ENCODE measurements around the gene ELAVL1.

ELAVL1 gene

GRCh38 chr19:7982103-7982502 is 23.3 kb downstream of the ELAVL1 start:
- H3K4me1 ChIP-seq (ENCODE audit: low read length): no peaks in the 10 kb centered on the region
- H3K9ac ChIP-seq (ENCODE audit: low read length): no peak overlapping the region
- H3K4me3 ChIP-seq (ENCODE audit: low read length): no peak overlapping the region
- H3K9me3 ChIP-seq (replicated peaks; ENCODE audit: insufficient read depth, low read length): no peaks in the 10 kb centered on the region
- H3K4me2 ChIP-seq (ENCODE audit: low read depth, low read length): no peak overlapping the region
- DNase-seq: no peak
- no peaks in the 10 kb centered on the region for H3F3A ChIP-seq (ENCODE audit: insufficient read depth, low read length)
- no peaks in the 10 kb centered on the region for H3K27me3 ChIP-seq (replicated peaks; ENCODE audit: insufficient read depth, low read length)
- H3K27ac ChIP-seq (ENCODE audit: low read length): no peak overlapping the region
- peaks cover 10% of the 10 kb centered on the region for H3K36me3 ChIP-seq (replicated peaks; ENCODE audit: insufficient read depth, low read length)
- peaks cover 83% of the 10 kb centered on the region for H3K79me2 ChIP-seq (ENCODE audit: low read length)
- H2AFZ ChIP-seq (ENCODE audit: low read length): no peak overlapping the region
- peaks cover 18% of the 10 kb centered on the region; the same call in 1 of the 2 replicates for H4K20me1 ChIP-seq (ENCODE audit: insufficient read depth, low read length)
- H3K9me2 ChIP-seq (replicated peaks; ENCODE audit: insufficient read depth, low read length): no peaks in the 10 kb centered on the region
- TF ChIP-seq EZH2phosphoT487 (IDR thresholded peaks at IDR 0.05; ENCODE audit: low read length) (no peak), EZH2 (optimal IDR thresholded peaks at IDR 0.05; ENCODE audit: low read depth, low read length) (no peak)
- TF ChIP-seq, protein P1, sequence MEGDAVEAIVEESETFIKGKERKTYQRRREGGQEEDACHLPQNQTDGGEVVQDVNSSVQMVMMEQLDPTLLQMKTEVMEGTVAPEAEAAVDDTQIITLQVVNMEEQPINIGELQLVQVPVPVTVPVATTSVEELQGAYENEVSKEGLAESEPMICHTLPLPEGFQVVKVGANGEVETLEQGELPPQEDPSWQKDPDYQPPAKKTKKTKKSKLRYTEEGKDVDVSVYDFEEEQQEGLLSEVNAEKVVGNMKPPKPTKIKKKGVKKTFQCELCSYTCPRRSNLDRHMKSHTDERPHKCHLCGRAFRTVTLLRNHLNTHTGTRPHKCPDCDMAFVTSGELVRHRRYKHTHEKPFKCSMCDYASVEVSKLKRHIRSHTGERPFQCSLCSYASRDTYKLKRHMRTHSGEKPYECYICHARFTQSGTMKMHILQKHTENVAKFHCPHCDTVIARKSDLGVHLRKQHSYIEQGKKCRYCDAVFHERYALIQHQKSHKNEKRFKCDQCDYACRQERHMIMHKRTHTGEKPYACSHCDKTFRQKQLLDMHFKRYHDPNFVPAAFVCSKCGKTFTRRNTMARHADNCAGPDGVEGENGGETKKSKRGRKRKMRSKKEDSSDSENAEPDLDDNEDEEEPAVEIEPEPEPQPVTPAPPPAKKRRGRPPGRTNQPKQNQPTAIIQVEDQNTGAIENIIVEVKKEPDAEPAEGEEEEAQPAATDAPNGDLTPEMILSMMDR (IDR thresholded peaks at IDR 0.05; ENCODE audit: low read length): no peak

DNA sequence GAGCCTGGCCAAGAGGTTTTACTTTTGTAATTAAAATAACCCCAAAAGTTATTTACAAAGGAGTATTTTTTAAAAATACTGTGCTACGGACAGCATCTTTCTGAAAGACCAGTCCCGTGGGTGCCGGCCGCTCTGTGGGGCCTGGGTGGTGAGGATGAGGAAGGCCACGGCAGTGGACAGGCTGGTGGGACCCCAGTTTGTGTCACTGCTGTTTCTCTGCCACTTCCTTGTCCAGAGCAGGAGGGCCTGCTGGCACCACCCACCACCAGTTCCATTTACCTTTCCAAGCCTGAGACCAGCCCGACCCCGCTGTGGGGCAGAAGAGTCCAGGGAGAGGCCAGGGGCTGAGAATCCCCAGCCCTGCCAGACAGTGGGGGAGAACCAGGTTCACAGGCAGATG is 23.8 kb downstream of the ELAVL1 start:
- Histone ChIP-seq H3K4me3 (ENCODE audit: low read length) (no peak overlapping the region), H3K27me3 (replicated peaks; ENCODE audit: insufficient read depth, low read length) (no peaks in the 10 kb centered on the region), H3K9me2 (replicated peaks; ENCODE audit: insufficient read depth, low read length) (no peaks in the 10 kb centered on the region), H3F3A (ENCODE audit: insufficient read depth, low read length) (no peaks in the 10 kb centered on the region), H2AFZ (ENCODE audit: low read length) (no peak overlapping the region), H3K9me3 (replicated peaks; ENCODE audit: insufficient read depth, low read length) (no peaks in the 10 kb centered on the region), H3K9ac (ENCODE audit: low read length) (no peak overlapping the region), H4K20me1 (ENCODE audit: insufficient read depth, low read length) (peaks cover 17% of the 10 kb centered on the region; the same call in 1 of the 2 replicates), H3K79me2 (ENCODE audit: low read length) (peaks cover 84% of the 10 kb centered on the region), H3K36me3 (replicated peaks; ENCODE audit: insufficient read depth, low read length) (peaks cover 10% of the 10 kb centered on the region), H3K4me2 (ENCODE audit: low read depth, low read length) (no peak overlapping the region), H3K4me1 (ENCODE audit: low read length) (no peaks in the 10 kb centered on the region), H3K27ac (ENCODE audit: low read length) (no peak overlapping the region)
- no peak for DNase-seq
- TF ChIP-seq EZH2phosphoT487 (IDR thresholded peaks at IDR 0.05; ENCODE audit: low read length) (no peak), EZH2 (optimal IDR thresholded peaks at IDR 0.05; ENCODE audit: low read depth, low read length) (no peak)
- TF ChIP-seq, protein P1 (IDR thresholded peaks at IDR 0.05; ENCODE audit: low read length): no peak

GRCh38 chr19:7981199-7981598 is 24.2 kb downstream of the ELAVL1 start:
- Histone ChIP-seq H3K27ac (ENCODE audit: low read length) (no peak overlapping the region), H3F3A (ENCODE audit: insufficient read depth, low read length) (no peaks in the 10 kb centered on the region), H3K9me3 (replicated peaks; ENCODE audit: insufficient read depth, low read length) (no peaks in the 10 kb centered on the region), H3K79me2 (ENCODE audit: low read length) (peaks cover 83% of the 10 kb centered on the region), H3K9me2 (replicated peaks; ENCODE audit: insufficient read depth, low read length) (no peaks in the 10 kb centered on the region), H3K4me3 (ENCODE audit: low read length) (no peak overlapping the region), H3K27me3 (replicated peaks; ENCODE audit: insufficient read depth, low read length) (no peaks in the 10 kb centered on the region), H4K20me1 (ENCODE audit: insufficient read depth, low read length) (peaks cover 16% of the 10 kb centered on the region; the same call in 1 of the 2 replicates), H3K4me2 (ENCODE audit: low read depth, low read length) (no peak overlapping the region), H3K36me3 (replicated peaks; ENCODE audit: insufficient read depth, low read length) (peaks cover 10% of the 10 kb centered on the region), H2AFZ (ENCODE audit: low read length) (no peak overlapping the region), H3K9ac (ENCODE audit: low read length) (no peak overlapping the region), H3K4me1 (ENCODE audit: low read length) (no peaks in the 10 kb centered on the region)
- TF ChIP-seq, protein P1 (IDR thresholded peaks at IDR 0.05; ENCODE audit: low read length): no peak
- TF ChIP-seq EZH2 (optimal IDR thresholded peaks at IDR 0.05; ENCODE audit: low read depth, low read length) (no peak), EZH2phosphoT487 (IDR thresholded peaks at IDR 0.05; ENCODE audit: low read length) (no peak)
- no peak for DNase-seq

Data from MM.1S (cell line).